Activated naive CD4-positive, alpha-beta T cell treated with Interleukin-2 at 50 U/mL for 16 hours (primary cell): ENCODE measurements around the gene TGFBR1.
"Not testable (repeated sequence)": the region's sequence is repeated elsewhere in the genome, so short reads cannot be mapped to it uniquely, and the experiment has no call there.

Experiments
- DNase-seq: peaks from one replicate; pipeline ENCODE4 v3.0.0-alpha.2; 2020

TGFBR1 gene

DNA sequence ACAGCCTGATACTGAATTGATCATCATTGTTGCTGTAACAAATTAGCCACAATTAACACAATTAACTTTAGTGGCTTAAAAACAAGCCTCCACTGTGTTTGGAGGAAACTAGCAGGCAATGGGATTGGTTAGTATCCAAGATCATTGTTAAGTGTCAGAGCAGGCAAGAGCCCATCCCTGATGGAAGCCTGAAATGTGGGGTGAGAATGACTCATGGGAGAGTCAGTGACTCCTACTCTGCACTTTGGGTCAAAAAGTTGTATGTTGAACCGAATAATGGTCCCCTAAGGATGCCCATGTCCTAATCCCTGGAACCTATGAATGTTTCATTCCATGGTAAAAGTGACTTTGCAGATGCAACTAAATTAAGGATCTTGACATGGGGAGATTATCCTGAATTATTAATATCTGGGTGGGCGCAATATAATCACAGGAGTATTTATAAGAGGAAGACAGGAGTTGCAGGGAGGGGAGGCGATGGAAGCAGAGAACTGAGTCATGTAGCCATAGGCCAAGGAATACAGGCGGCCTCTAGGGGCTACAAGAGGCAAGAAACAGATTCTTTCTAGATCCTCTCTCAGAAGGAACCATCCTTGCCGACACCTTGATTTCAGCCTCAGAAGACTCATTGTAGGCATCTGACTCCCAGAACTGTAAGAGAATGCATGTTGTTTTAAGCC lies 88.0 kb downstream of the TGFBR1 start:
- no peak for DNase-seq

DNA sequence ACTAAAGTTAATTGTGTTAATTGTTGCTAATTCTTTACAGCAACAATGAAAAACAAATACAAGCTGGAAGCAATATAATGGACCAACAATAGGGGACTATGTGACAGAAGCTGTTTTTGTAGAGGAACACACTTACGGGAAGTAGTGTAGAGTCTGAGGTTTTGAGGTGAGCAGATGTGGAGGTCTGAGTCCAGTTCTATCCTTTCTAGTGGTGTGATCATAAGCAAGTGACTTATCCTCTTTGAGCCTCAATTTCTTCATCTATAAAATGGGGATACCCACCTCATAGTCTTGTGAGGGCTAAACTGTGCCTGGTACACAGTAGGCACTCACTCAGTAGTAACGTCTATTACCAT lies 88.5 kb downstream of the TGFBR1 start:
- no peak for DNase-seq

DNA sequence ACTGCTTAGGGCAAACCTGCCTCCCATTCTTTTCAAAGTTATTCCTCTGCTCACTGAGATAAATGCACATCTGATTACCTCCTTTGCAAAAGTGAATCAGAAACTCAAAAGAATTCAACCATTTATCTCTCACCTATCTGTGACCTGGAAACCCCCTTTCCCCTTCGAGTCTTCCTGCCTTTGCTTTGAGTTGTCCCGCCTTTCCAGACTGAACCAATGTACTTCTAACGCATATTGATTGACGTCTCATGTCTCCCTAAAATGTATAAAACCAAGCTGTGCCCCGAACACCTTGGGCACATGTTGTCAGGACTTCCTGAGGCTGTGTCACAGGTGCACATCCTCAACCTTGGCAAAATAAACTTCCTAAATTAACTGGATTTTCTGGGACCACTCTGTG lies 91.6 kb downstream of the TGFBR1 start:
- DNase-seq: not testable (repeated sequence)

DNA sequence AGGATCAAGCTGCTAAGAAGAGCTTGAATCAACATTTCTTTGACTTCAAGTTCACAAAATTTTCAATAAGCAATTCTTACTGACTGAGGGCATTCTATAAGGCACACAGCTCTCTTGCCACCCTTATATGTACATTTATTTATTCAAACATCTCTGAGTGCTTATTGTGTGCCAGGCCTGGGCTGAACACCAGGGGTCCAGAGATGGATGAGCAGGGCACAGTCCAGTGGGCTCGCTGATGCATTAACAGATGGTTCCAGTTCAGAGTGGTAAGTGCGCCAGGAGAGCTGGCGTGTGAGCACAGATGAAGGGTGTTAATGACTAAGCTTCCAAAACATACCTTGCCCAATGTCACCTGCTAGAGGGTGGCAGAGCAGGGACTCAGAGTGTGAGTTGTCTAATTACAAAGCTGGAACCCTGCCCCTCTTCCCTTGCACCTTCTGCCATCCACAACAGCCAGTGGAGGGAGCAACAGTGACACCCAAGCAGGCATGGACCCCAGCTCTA lies 92.3 kb downstream of the TGFBR1 start:
- DNase-seq: no peak

DNA sequence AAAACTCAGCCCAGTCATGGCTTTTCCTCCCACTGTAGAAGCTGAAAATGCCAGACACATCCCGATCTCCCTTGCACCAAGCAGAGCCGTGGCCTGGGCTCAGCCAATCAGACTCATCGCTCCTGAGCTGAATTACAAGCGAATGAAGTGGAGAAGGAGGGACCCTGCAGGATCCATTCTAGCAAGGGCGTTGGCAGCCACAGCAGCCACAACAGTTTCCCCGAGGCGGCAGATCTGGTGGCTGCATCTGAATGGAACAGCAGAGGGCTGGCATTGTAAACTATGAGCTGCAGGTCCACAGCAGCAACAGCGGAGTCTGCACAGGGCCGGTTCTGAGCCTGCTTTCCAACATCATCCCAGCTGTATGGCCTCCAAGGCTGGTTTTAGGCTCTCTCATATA lies 93.1 kb downstream of the TGFBR1 start:
- no peak for DNase-seq

DNA sequence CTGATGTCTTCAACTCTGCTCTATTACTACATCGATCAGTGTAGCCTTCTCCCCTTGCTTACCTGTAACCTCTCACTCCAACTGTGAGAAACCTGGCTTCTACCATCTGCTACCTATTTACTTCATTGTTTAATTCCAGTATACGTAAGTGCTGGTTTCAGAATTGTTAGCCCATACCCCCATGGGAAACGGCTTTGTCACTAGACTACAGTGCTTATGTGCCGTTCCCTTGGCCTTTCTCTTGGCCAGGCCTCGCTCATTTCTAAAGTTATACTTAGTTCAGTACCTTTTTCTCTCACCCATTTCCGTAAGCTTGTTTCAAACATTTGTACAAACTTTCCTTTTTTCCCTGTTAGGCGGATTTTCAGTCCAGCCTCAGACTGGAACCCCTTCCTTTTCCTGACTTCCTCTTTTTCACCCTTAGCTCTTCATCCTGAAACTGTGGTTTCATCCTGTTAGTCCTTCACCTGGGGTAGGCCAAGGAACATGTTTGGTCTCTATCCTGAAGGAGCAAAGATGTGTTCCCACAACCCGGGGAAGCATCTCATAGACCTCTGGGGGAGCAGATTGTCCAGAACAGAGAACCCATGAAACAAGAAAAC lies 95.1 kb downstream of the TGFBR1 start:
- no peak for DNase-seq

DNA sequence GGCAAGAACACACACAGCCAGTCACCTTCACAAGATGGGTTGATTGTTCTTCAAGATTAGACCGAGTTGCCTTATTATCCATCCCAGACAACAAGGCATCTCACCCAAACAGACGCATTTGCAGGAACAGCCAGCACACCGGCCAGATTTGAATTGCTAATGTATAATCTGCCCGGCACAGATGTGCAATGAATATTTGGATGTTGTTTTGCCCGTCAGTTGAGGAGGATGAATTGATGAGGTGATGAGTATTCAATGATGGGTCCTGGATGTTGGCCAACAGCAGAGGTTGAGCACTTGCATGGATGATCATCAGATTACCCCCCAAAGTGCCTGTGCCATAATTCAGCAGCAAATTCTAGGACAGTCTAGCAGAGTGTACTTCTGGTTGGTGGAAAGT lies 96.7 kb downstream of the TGFBR1 start:
- no peak for DNase-seq
